ENCODE measurements around the gene TCF21. TPM values are rescaled to one million over a fixed set of nuclear protein-coding genes. Genes with fewer than 3 reads are reported as not detected.

TCF21 gene
- polyA plus RNA-seq, 1 of the 3 experiments (the other 2 are of a cell fraction), result not detected

DNA sequence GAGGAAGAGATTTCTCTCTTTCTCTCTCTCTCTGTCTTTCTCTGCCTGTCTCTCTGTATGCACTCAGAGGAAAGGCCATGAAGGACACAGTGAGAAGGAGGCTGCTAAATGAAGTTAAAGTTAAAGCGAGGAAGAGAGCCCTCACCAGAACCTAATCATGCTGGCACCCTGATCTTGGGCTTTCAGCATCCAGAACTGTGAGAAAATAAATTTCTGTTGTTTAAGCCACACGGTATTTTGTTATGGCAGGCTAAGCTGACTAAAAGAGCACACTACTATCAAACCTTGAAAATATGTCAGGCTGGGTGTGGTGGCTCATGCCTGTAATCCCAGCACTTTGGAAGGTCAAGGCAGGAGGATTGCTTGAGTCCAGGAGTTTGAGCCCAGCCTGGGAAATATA is 8.0 kb upstream of the TCF21 start:
- ChIA-PET CTCF (interaction anchor here (1.0 kb wide), 1 partner anchor 35 kb away, joined by 4 read pairs; no protein-coding TSS in a partner anchor), POLR2A (no interaction called here)
- Histone ChIP-seq H4K20me1 (ENCODE audit: insufficient read depth) (no peaks in the 10 kb centered on the region), H3F3A (replicated peaks; ENCODE audit: insufficient read depth) (no peaks in the 10 kb centered on the region), H3K9ac (no peak overlapping the region), H3K9me3 (no peaks in the 10 kb centered on the region), H3K36me3 (replicated peaks in 1 of 2; ENCODE audit: control insufficient read depth in 1 of 2, insufficient read depth in 2 of 2, low read length in 1 of 2) (no peaks in the 10 kb centered on the region), H3K79me2 (ENCODE audit: insufficient read depth) (no peaks in the 10 kb centered on the region), H3K4me3 (ENCODE audit: low read depth in 2 of 2, low read length in 1 of 2) (no peak overlapping the region), H2AFZ (ENCODE audit: low read depth) (no peak overlapping the region), H3K27me3 (ENCODE audit: insufficient read depth) (peaks cover 8% of the 10 kb centered on the region; the same call in 1 of the 2 replicates), H3K27ac (ENCODE audit: low read depth in 2 of 2, low read length in 1 of 2) (no peak overlapping the region), H3K4me1 (ENCODE audit: control insufficient read depth in 1 of 2, insufficient read depth in 2 of 2, low read depth in 1 of 2, low read length in 1 of 2) (no peaks in the 10 kb centered on the region), H3K9me2 (no peaks in the 10 kb centered on the region), H3K4me2 (no peak overlapping the region)
- TF ChIP-seq RXRA (IDR thresholded peaks at IDR 0.05; ENCODE audit: borderline replicate concordance, low read depth) (no peak), TCF12 (IDR thresholded peaks at IDR 0.05) (no peak), SIN3A (IDR thresholded peaks at IDR 0.05; ENCODE audit: borderline replicate concordance, low read depth, low read length) (no peak), ELF1 (IDR thresholded peaks at IDR 0.05) (no peak)
- TF ChIP-seq, protein P1, sequence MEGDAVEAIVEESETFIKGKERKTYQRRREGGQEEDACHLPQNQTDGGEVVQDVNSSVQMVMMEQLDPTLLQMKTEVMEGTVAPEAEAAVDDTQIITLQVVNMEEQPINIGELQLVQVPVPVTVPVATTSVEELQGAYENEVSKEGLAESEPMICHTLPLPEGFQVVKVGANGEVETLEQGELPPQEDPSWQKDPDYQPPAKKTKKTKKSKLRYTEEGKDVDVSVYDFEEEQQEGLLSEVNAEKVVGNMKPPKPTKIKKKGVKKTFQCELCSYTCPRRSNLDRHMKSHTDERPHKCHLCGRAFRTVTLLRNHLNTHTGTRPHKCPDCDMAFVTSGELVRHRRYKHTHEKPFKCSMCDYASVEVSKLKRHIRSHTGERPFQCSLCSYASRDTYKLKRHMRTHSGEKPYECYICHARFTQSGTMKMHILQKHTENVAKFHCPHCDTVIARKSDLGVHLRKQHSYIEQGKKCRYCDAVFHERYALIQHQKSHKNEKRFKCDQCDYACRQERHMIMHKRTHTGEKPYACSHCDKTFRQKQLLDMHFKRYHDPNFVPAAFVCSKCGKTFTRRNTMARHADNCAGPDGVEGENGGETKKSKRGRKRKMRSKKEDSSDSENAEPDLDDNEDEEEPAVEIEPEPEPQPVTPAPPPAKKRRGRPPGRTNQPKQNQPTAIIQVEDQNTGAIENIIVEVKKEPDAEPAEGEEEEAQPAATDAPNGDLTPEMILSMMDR (IDR thresholded peaks at IDR 0.05), result no peak
- TF ChIP-seq, protein P2, sequence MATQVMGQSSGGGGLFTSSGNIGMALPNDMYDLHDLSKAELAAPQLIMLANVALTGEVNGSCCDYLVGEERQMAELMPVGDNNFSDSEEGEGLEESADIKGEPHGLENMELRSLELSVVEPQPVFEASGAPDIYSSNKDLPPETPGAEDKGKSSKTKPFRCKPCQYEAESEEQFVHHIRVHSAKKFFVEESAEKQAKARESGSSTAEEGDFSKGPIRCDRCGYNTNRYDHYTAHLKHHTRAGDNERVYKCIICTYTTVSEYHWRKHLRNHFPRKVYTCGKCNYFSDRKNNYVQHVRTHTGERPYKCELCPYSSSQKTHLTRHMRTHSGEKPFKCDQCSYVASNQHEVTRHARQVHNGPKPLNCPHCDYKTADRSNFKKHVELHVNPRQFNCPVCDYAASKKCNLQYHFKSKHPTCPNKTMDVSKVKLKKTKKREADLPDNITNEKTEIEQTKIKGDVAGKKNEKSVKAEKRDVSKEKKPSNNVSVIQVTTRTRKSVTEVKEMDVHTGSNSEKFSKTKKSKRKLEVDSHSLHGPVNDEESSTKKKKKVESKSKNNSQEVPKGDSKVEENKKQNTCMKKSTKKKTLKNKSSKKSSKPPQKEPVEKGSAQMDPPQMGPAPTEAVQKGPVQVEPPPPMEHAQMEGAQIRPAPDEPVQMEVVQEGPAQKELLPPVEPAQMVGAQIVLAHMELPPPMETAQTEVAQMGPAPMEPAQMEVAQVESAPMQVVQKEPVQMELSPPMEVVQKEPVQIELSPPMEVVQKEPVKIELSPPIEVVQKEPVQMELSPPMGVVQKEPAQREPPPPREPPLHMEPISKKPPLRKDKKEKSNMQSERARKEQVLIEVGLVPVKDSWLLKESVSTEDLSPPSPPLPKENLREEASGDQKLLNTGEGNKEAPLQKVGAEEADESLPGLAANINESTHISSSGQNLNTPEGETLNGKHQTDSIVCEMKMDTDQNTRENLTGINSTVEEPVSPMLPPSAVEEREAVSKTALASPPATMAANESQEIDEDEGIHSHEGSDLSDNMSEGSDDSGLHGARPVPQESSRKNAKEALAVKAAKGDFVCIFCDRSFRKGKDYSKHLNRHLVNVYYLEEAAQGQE (IDR thresholded peaks at IDR 0.05; ENCODE audit: low read depth, low read length), result no peak
- TF ChIP-seq, protein P3, sequence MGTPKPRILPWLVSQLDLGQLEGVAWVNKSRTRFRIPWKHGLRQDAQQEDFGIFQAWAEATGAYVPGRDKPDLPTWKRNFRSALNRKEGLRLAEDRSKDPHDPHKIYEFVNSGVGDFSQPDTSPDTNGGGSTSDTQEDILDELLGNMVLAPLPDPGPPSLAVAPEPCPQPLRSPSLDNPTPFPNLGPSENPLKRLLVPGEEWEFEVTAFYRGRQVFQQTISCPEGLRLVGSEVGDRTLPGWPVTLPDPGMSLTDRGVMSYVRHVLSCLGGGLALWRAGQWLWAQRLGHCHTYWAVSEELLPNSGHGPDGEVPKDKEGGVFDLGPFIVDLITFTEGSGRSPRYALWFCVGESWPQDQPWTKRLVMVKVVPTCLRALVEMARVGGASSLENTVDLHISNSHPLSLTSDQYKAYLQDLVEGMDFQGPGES (IDR thresholded peaks at IDR 0.05; ENCODE audit: low read depth, low read length), result no peak
- TF ChIP-seq, protein P4, sequence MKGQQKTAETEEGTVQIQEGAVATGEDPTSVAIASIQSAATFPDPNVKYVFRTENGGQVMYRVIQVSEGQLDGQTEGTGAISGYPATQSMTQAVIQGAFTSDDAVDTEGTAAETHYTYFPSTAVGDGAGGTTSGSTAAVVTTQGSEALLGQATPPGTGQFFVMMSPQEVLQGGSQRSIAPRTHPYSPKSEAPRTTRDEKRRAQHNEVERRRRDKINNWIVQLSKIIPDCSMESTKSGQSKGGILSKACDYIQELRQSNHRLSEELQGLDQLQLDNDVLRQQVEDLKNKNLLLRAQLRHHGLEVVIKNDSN (IDR thresholded peaks at IDR 0.05; ENCODE audit: borderline replicate concordance, low read depth), result no peak
- WGBS (ENCODE audit: low lambda C conversion rate), result 13% methylated on average over 2 of the region's 2 CpGs
- DNase-seq, result no peak

Measured in SK-N-SH (cell line).